Sigmoid colon (tissue), 7 donors: ENCODE data around the gene CHMP1B. TPM values are rescaled to one million over a fixed set of nuclear protein-coding genes. Genes with fewer than 3 reads are reported as not detected.

Experiments used
- DNase-seq: peaks from one replicate; pipeline ENCODE4 v3.0.0-alpha.2; 2019
- H3K27ac ChIP-seq, 4 donors: fragments of 200-600 bp; sonication (generic); one replicate each; pipeline ENCODE4 v1.5.1; 2016 to 2019; ENCODE audit warnings: mild to moderate bottlenecking in 1 of 4
- H3K27me3 ChIP-seq, 3 donors: fragments of 200-600 bp; sonication (generic); one replicate each; pipeline ENCODE4 v1.5.1; 2019; ENCODE audit warnings: mild to moderate bottlenecking in 1 of 3
- H3K36me3 ChIP-seq, 4 donors: fragments of 200-600 bp; sonication (generic); one replicate each; pipeline ENCODE4 v1.5.1; 2016 to 2019
- H3K4me1 ChIP-seq, 4 donors: fragments of 200-600 bp; sonication (generic); one replicate each; pipeline ENCODE4 v1.5.1; 2017 to 2019
- H3K4me3 ChIP-seq, 4 donors: fragments of 200-600 bp; sonication (generic); one replicate each; pipeline ENCODE4 v1.5.1; 2017 to 2019; ENCODE audit warnings: mild to moderate bottlenecking in 2 of 4, moderate library complexity in 1 of 4
- H3K9me3 ChIP-seq, 4 donors: fragments of 200-600 bp in 3 of 4; sonication (generic) in 3 of 4; one replicate each; pipeline versions ENCODE4 v1.5.1 to v1.6.1; 2013 to 2019
- CTCF ChIP-seq, 4 experiments: fragments of 450-650 bp in 3 of 4; fragments of 200-600 bp in 1 of 4; IDR thresholded peaks; one replicate each; pipeline ENCODE4 v1.5.1; 2016 to 2019; ENCODE audit warnings: antibody characterized with exemption in 4 of 4, mild to moderate bottlenecking in 3 of 4, moderate library complexity in 2 of 4
- EP300 ChIP-seq, 4 donors: sonication (generic); formaldehyde crosslinking; IDR thresholded peaks; one replicate each; pipeline ENCODE4 v1.6.1; 2017; ENCODE audit warnings: antibody characterized with exemption in 4 of 4
- POLR2A ChIP-seq, 2 donors: fragments of 450-650 bp; IDR thresholded peaks; one replicate each; pipeline ENCODE4 v1.6.1; 2016; ENCODE audit warnings: antibody characterized with exemption in 2 of 2, mild to moderate bottlenecking in 2 of 2, moderate library complexity in 2 of 2
- POLR2AphosphoS5 ChIP-seq, 4 donors: sonication (generic); formaldehyde crosslinking; IDR thresholded peaks; one replicate each; pipeline ENCODE4 v1.6.1; 2017; ENCODE audit warnings: antibody characterized with exemption in 4 of 4
- WGBS, 2 donors: extraction: QIAGEN DNeasy Blood & Tissue Kit; methylation state at CpG; one replicate each; pipeline ENCODE4 v1.1.7; 2013; 5-methylcytosine and 5-hydroxymethylcytosine counted together
- intact Hi-C: fragments of 100-400 bp; cut with DNase I; formaldehyde crosslinking; loops from one replicate; pipeline ENCODE4 v1.15.1; 2023
- polyA plus RNA-seq, 3 donors: library from polyadenylated mRNA; stranded (reverse); fragments of 200-250 nt; gene quantifications; one replicate each; pipeline ENCODE4 v1.2.3, GENCODE V29; 2013
- total RNA-seq, 4 donors: library from RNA; depleted of rRNA; stranded (reverse); fragments of >200 nt; gene quantifications; one replicate each; pipeline ENCODE4 v1.1.0, GENCODE V29; 2016
- donor health status: healthy with polysubstance abuse.
- donor health status: Bipolar disorder and iron deficiency.
- donor health status: healthy.

Gene CHMP1B
- total and polyA plus RNA-seq, 7 donors: 32.1 to 101 (median 44.8) TPM

GRCh38 chr18:11866329-11866728 lies 15.1 kb downstream of the CHMP1B start:
- intact Hi-C loops: no loop called here

GRCh38 chr18:11866764-11867163 lies 15.6 kb downstream of the CHMP1B start:
- 75 to 82% methylated on average over 5 of the region's 5 CpGs for WGBS, 2 donors
- H3K36me3 ChIP-seq: peaks cover 0 to 6% (median 0%) of the 10 kb centered on the region in 4 donors
- TF ChIP-seq POLR2A (IDR thresholded peaks at IDR 0.05) (no peak), CTCF (IDR thresholded peaks at IDR 0.05) (no peak), POLR2AphosphoS5 (IDR thresholded peaks at IDR 0.05) (no peak), EP300 (IDR thresholded peaks at IDR 0.05) (no peak)
- H3K27ac ChIP-seq: no peak overlapping the region
- H3K27me3 ChIP-seq: no peaks in the 10 kb centered on the region
- DNase-seq: no peak
- no peaks in the 10 kb centered on the region for H3K4me1 ChIP-seq
- H3K9me3 ChIP-seq: no peaks in the 10 kb centered on the region
- H3K4me3 ChIP-seq: no peak overlapping the region
- intact Hi-C loops: no loop called here

More at GRCh38 chr18:11866329-11866728, 15.1 kb downstream of the CHMP1B start:
- no peaks in the 10 kb centered on the region for H3K9me3 ChIP-seq
- TF ChIP-seq EP300 (IDR thresholded peaks at IDR 0.05) (no peak), CTCF (IDR thresholded peaks at IDR 0.05) (no peak), POLR2AphosphoS5 (IDR thresholded peaks at IDR 0.05) (no peak), POLR2A (IDR thresholded peaks at IDR 0.05) (no peak)
- no peaks in the 10 kb centered on the region for H3K4me1 ChIP-seq
- DNase-seq: no peak
- H3K27ac ChIP-seq: no peak overlapping the region
- H3K36me3 ChIP-seq: peaks cover 0 to 6% (median 0%) of the 10 kb centered on the region in 4 donors
- H3K4me3 ChIP-seq: no peak overlapping the region
- H3K27me3 ChIP-seq: no peaks in the 10 kb centered on the region
- WGBS, 2 donors: 88% methylated on average over 10 of the region's 10 CpGs

GRCh38 chr18:11868230-11868629 lies 17.0 kb downstream of the CHMP1B start:
- TF ChIP-seq EP300 (IDR thresholded peaks at IDR 0.05) (no peak), CTCF (IDR thresholded peaks at IDR 0.05) (no peak), POLR2A (IDR thresholded peaks at IDR 0.05) (no peak), POLR2AphosphoS5 (IDR thresholded peaks at IDR 0.05) (no peak)
- peaks cover 0 to 12% (median 0%) of the 10 kb centered on the region in 4 donors for H3K36me3 ChIP-seq
- intact Hi-C loops: no loop called here
- no peak for DNase-seq
- no peak overlapping the region for H3K27ac ChIP-seq
- H3K4me1 ChIP-seq: no peaks in the 10 kb centered on the region
- no peaks in the 10 kb centered on the region for H3K9me3 ChIP-seq
- H3K27me3 ChIP-seq: no peaks in the 10 kb centered on the region
- 88 to 94% methylated on average over 8 of the region's 8 CpGs for WGBS, 2 donors
- H3K4me3 ChIP-seq: no peak overlapping the region

- intact Hi-C loops: no loop called here
- no peak for TF ChIP-seq POLR2A (IDR thresholded peaks at IDR 0.05)
- TF ChIP-seq POLR2AphosphoS5 (IDR thresholded peaks at IDR 0.05): no peak
- no peak for TF ChIP-seq CTCF (IDR thresholded peaks at IDR 0.05)
- TF ChIP-seq EP300 (IDR thresholded peaks at IDR 0.05): no peak
- H3K4me1 ChIP-seq: no peaks in the 10 kb centered on the region
- H3K4me3 ChIP-seq: no peak overlapping the region
- no peak overlapping the region for H3K27ac ChIP-seq
- H3K27me3 ChIP-seq: no peaks in the 10 kb centered on the region
- WGBS, 2 donors: 48 to 64% methylated on average over 5 of the region's 5 CpGs
- H3K36me3 ChIP-seq: peaks cover 0 to 24% (median 0%) of the 10 kb centered on the region in 4 donors
- DNase-seq: no peak
- no peaks in the 10 kb centered on the region for H3K9me3 ChIP-seq
These were observed 20.3 kb downstream of the CHMP1B start for GRCh38 chr18:11871501-11871900.

GRCh38 chr18:11872479-11873136 lies 21.4 kb downstream of the CHMP1B start:
- DNase-seq: no peak
- Histone ChIP-seq H3K9me3 (no peaks in the 10 kb centered on the region), H3K27me3 (no peaks in the 10 kb centered on the region), H3K4me3 (no peak overlapping the region), H3K4me1 (no peaks in the 10 kb centered on the region), H3K36me3 (peaks cover 0 to 31% (median 0%) of the 10 kb centered on the region in 4 donors), H3K27ac (no peak overlapping the region)
- intact Hi-C loops: no loop called here
- 62 to 78% methylated on average over 13 of the region's 13 CpGs for WGBS, 2 donors
- TF ChIP-seq POLR2A (IDR thresholded peaks at IDR 0.05): no peak
- TF ChIP-seq POLR2AphosphoS5 (IDR thresholded peaks at IDR 0.05): no peak
- peak in 1 of 4 experiments; percentile 14 for TF ChIP-seq CTCF (IDR thresholded peaks at IDR 0.05)
- TF ChIP-seq EP300 (IDR thresholded peaks at IDR 0.05): no peak
